ENCODE data around the gene ATXN1L.
"Not testable (repeated sequence)": the region's sequence is repeated elsewhere in the genome, so short reads cannot be mapped to it uniquely, and the experiment has no call there.

ATXN1L gene

GRCh38 chr16:71852561-71852960 lies 6.8 kb downstream of the ATXN1L start:
- no peak for DNase-seq (ENCODE audit: low read depth in 2 of 3, low spot score in 1 of 3)

- no peak for DNase-seq (ENCODE audit: low read depth in 2 of 3, low spot score in 1 of 3)
Measured at GRCh38 chr16:71853413-71853812, 7.6 kb downstream of the ATXN1L start.

- no peak for DNase-seq (ENCODE audit: low read depth in 2 of 3, low spot score in 1 of 3)
Measured at GRCh38 chr16:71854369-71854948, 8.7 kb downstream of the ATXN1L start.

GRCh38 chr16:71855937-71856662 lies 10.3 kb downstream of the ATXN1L start:
- DNase-seq (ENCODE audit: low read depth in 2 of 3, low spot score in 1 of 3), result no peak

GRCh38 chr16:71859762-71860521 lies 14.2 kb downstream of the ATXN1L start:
- no peak for DNase-seq (ENCODE audit: low read depth in 2 of 3, low spot score in 1 of 3)

GRCh38 chr16:71863995-71864394 lies 18.2 kb downstream of the ATXN1L start:
- DNase-seq (ENCODE audit: low read depth in 2 of 3, low spot score in 1 of 3), result no peak

- no peak for DNase-seq (ENCODE audit: low read depth in 2 of 3, low spot score in 1 of 3)
Measured at GRCh38 chr16:71865173-71865863, 19.5 kb downstream of the ATXN1L start.

- DNase-seq (ENCODE audit: low read depth in 2 of 3, low spot score in 1 of 3), result not testable (repeated sequence)
Measured at GRCh38 chr16:71867175-71867574, 21.4 kb downstream of the ATXN1L start.

GRCh38 chr16:71867939-71868338 lies 22.2 kb downstream of the ATXN1L start:
- no peak for DNase-seq (ENCODE audit: low read depth in 2 of 3, low spot score in 1 of 3)

GRCh38 chr16:71869089-71869488 lies 23.3 kb downstream of the ATXN1L start:
- no peak for DNase-seq (ENCODE audit: low read depth in 2 of 3, low spot score in 1 of 3)

- DNase-seq (ENCODE audit: low read depth in 2 of 3, low spot score in 1 of 3), result no peak
Measured at GRCh38 chr16:71870818-71871217, 25.0 kb downstream of the ATXN1L start.

- DNase-seq (ENCODE audit: low read depth in 2 of 3, low spot score in 1 of 3), result no peak
Measured at GRCh38 chr16:71873199-71873598, 27.4 kb downstream of the ATXN1L start.

- DNase-seq (ENCODE audit: low read depth in 2 of 3, low spot score in 1 of 3), result no peak
Measured at GRCh38 chr16:71878911-71879310, 33.1 kb downstream of the ATXN1L start.

GRCh38 chr16:71880176-71880575 lies 34.4 kb downstream of the ATXN1L start:
- no peak for DNase-seq (ENCODE audit: low read depth in 2 of 3, low spot score in 1 of 3)

GRCh38 chr16:71882505-71883167 lies 36.9 kb downstream of the ATXN1L start:
- DNase-seq (ENCODE audit: low read depth in 2 of 3, low spot score in 1 of 3), result peak; percentile 54 to 95 (median 65)

- DNase-seq (ENCODE audit: low read depth in 2 of 3, low spot score in 1 of 3), result peak in 1 of 3 donors; percentile 26
Measured at GRCh38 chr16:71883168-71883848, 37.5 kb downstream of the ATXN1L start.

GRCh38 chr16:71883849-71884638 lies 38.3 kb downstream of the ATXN1L start, which contains the start of gene ZNF821:
Gene ZNF821, minus strand, starts transcription at chr16:71884182. Its CDS starts 4,236 bp downstream, at chr16:71879946.
- peak; percentile 53 to 70 (median 62) for DNase-seq (ENCODE audit: low read depth in 2 of 3, low spot score in 1 of 3)

GRCh38 chr16:71885261-71885650 lies 39.5 kb downstream of the ATXN1L start:
- DNase-seq (ENCODE audit: low read depth in 2 of 3, low spot score in 1 of 3), result no peak

- DNase-seq (ENCODE audit: low read depth in 2 of 3, low spot score in 1 of 3), result no peak
Measured at GRCh38 chr16:71889147-71889546, 43.4 kb downstream of the ATXN1L start.

GRCh38 chr16:71893888-71894228 lies 48.1 kb downstream of the ATXN1L start:
- DNase-seq (ENCODE audit: low read depth in 2 of 3, low spot score in 1 of 3), result no peak

Measured in stimulated activated CD4-positive, alpha-beta T cell treated with anti-CD3 and anti-CD28 coated beads, Interleukin-12 subunit alpha, Interleukin-12 subunit beta, amount 100 ng/mL, for 48 hours (primary cell).